ENCODE measurements around the gene MAN1C1. TPM values are rescaled to one million over a fixed set of nuclear protein-coding genes. Genes with fewer than 3 reads are reported as not detected.
A peak's percentile ranks its signal among the peaks of the same experiment; 100 is the strongest.

MAN1C1 gene
- total RNA-seq, result 1 to 10 TPM; 2.8 to 3.6 TPM
- polyA plus RNA-seq, result 5.6 TPM

DNA sequence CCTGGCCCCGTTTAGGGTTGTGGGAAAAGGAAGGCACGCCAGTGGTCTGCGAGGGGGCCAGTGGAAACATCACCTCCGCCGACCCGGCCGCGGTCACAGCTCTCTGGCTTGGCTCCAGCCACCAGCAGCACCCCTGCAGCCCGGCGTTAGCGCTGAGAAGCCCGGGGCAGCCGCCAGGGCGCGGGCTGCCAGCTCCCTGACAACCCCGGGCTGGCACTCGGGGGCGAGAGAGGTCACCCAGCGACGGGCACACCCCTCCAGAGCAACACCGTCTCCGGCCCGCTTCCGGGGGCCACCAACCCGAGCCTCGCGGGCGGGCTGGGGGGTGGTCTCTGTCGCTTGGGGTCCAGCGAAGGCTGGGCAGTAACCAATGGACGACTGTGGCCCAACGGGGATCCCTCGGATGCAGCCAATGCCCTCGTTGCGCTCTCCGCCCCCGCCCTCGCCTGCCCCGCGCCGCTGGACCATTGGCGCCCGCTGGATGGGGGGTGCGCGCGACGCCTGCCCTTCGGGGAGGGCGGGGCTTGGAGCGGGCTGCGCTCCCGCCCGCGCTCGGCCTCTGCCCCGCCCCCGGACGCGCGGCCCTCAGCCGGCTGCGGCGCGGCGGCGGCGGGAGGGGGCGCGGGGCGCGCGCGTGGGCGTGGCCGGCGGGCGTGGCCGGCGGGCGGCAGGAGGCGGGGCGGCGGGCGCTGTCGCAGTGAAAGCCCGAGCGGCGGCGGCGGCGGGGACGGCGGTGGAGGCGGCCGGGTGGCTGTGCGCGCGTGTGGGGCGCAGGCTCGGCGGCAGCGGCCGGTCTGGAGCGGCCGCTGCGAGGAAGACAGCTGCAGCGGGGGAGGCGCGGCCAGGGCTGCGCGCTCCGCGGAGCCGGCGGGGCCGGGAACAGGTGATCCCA is at the start of gene MAN1C1:
TSS of gene MAN1C1 (plus strand) at position 697 of the 892 bp plus-strand sequence. CDS start 1,007 bp downstream, outside the sequence.
- Histone ChIP-seq H3K4me3 (ENCODE audit: low read length) (peak within 1 kb of the TSS; percentile 56), H3K27me3 (ENCODE audit: insufficient read depth, low read length, poor library complexity, severe bottlenecking) (no peaks in the 10 kb centered on the region), H3K9me3 (ENCODE audit: low read length) (no peaks in the 10 kb centered on the region), H3K4me1 (ENCODE audit: insufficient read depth, low read length) (peaks cover 47% of the 10 kb centered on the region), H3K27ac (ENCODE audit: low read depth, low read length) (peak within 1 kb of the TSS; percentile 42), H3K36me3 (ENCODE audit: insufficient read depth, low read length) (no peaks in the 10 kb centered on the region)
- peak; percentile 79 to 87 (median 81) for DNase-seq
- H3K27me3 Mint-ChIP-seq, result peaks cover 0 to 1% of the 10 kb centered on the region in 2 donors
- peaks cover 52 to 57% (median 53%) of the 10 kb centered on the region in 3 donors for H3K4me1 Mint-ChIP-seq
- H3K9me3 Mint-ChIP-seq, result no peaks in the 10 kb centered on the region
- CTCF ChIA-PET, result interaction anchor here (0.7 to 1.2 kb wide), 4 partner anchors 26 to 194 kb away, joined by 3 to 6 read pairs (median 3); no protein-coding TSS in a partner anchor
- H3K27ac Mint-ChIP-seq, result peak within 1 kb of the TSS; percentile 58 to 92 (median 90)
- peak within 1 kb of the TSS; percentile 77 to 89 (median 82) for H3K4me3 Mint-ChIP-seq
- H3K36me3 Mint-ChIP-seq, result peaks cover 0 to 3% (median 0%) of the 10 kb centered on the region in 3 donors
- POLR2A ChIA-PET, result interaction anchor here (0.5 to 2.1 kb wide), 7 partner anchors 26 to 375 kb away, joined by 3 to 6 read pairs (median 4); partner anchors contain the start of gene MTFR1L

DNA sequence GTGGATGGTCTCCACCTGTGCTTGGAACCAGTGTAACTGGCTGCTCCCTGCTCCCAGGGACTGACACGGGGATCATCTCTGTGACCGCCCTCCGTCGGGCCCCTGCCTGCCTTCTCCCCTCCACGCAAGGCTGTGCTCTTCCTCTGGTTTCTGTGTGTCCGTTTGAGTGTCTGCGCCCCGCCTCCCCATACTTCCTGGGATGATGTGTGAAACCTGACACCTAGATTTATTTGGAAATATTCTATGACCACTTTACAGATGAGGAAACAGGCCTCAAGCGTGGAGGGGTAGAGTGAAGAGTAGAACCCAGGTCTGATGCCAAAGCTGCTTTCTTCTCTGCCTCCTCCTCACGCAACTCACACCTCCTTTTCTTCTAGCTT is 48.9 kb upstream of the MAN1C1 start:
- Mint-ChIP-seq H3K4me3 (peak overlapping the region in 3 of 7 donors; percentile 32 to 76 (median 46)), H3K27ac (peak overlapping the region in 7 of 8 donors; percentile 56 to 92 (median 80)), H3K4me1 (peaks cover 49 to 92% (median 51%) of the 10 kb centered on the region in 3 donors), H3K27me3 (no peaks in the 10 kb centered on the region), H3K9me3 (no peaks in the 10 kb centered on the region), H3K36me3 (peaks cover 3 to 63% (median 12%) of the 10 kb centered on the region in 3 donors)
- Histone ChIP-seq H3K36me3 (ENCODE audit: insufficient read depth, low read length) (peaks cover 29% of the 10 kb centered on the region), H3K27me3 (ENCODE audit: insufficient read depth, low read length, poor library complexity, severe bottlenecking) (no peaks in the 10 kb centered on the region), H3K4me1 (ENCODE audit: insufficient read depth, low read length) (peaks cover 79% of the 10 kb centered on the region), H3K9me3 (ENCODE audit: low read length) (no peaks in the 10 kb centered on the region), H3K27ac (ENCODE audit: low read depth, low read length) (no peak overlapping the region), H3K4me3 (ENCODE audit: low read length) (no peak overlapping the region)
- ChIA-PET CTCF (interaction anchor here (0.8 to 3.8 kb wide), 3 partner anchors 18 to 243 kb away, joined by 3 to 19 read pairs (median 3); no protein-coding TSS in a partner anchor), POLR2A (interaction anchor here (3.5 kb wide), 1 partner anchor 10 kb away, joined by 10 read pairs; no protein-coding TSS in a partner anchor)
- DNase-seq, result no peak

DNA sequence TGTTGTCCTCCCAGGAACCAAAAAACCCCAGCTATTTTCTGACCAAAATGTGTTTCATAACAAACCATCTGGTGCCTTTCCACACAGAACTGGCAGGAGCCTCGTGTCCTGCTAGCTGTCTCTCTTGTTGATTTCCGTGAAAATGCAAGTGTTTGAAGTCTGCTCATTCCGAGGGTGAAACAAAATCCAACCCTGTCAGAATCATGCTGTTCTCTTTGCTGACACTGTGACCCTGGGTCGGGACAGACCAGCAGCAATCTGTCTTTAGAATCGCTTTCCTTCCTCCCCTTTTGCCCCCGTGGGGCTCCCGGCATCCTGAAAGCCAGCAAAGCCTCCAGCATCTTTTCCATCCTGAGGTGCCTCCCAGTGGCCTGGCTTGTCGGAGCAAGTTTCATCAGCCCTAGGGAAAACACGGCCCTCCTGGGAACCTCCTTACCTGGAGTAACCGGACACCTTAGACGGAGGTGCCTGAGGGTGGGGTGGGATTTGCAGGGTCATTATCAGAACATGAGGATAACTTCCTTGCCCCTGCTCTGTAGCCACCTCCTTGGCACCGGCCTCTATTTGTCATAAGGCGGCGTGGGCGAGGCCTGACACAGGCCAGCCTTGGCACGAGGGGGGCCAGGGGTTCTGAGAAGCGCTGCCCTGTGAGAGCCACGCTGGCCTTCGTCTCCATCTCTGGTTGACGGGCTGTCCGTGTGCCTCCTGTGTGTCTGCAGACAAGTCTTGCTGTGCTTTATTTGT is 48.3 kb upstream of the MAN1C1 start:
- H3K27ac ChIP-seq (ENCODE audit: low read depth, low read length), result no peak overlapping the region
- peaks cover 0 to 58% (median 8%) of the 10 kb centered on the region in 3 donors for H3K36me3 Mint-ChIP-seq
- peaks cover 80% of the 10 kb centered on the region for H3K4me1 ChIP-seq (ENCODE audit: insufficient read depth, low read length)
- H3K4me3 Mint-ChIP-seq, result peak overlapping the region in 3 of 7 donors; percentile 46 to 80 (median 76)
- H3K9me3 ChIP-seq (ENCODE audit: low read length), result no peaks in the 10 kb centered on the region
- POLR2A ChIA-PET, result interaction anchor here (3.5 kb wide), 1 partner anchor 10 kb away, joined by 10 read pairs; no protein-coding TSS in a partner anchor
- H3K27me3 ChIP-seq (ENCODE audit: insufficient read depth, low read length, poor library complexity, severe bottlenecking), result no peaks in the 10 kb centered on the region
- no peak overlapping the region for H3K4me3 ChIP-seq (ENCODE audit: low read length)
- DNase-seq, result no peak
- H3K36me3 ChIP-seq (ENCODE audit: insufficient read depth, low read length), result peaks cover 29% of the 10 kb centered on the region
- peaks cover 48 to 92% (median 48%) of the 10 kb centered on the region in 3 donors for H3K4me1 Mint-ChIP-seq
- H3K27ac Mint-ChIP-seq, result peak overlapping the region in 7 of 8 donors; percentile 56 to 92 (median 82)
- no peaks in the 10 kb centered on the region for H3K9me3 Mint-ChIP-seq
- CTCF ChIA-PET, result interaction anchor here (0.8 to 3.8 kb wide), 2 partner anchors 19 to 64 kb away, joined by 3 to 19 read pairs; no protein-coding TSS in a partner anchor
- no peaks in the 10 kb centered on the region for H3K27me3 Mint-ChIP-seq

GRCh38 chr1:25568834-25569596 is 47.6 kb upstream of the MAN1C1 start:
- Histone ChIP-seq H3K9me3 (ENCODE audit: low read length) (no peaks in the 10 kb centered on the region), H3K4me1 (ENCODE audit: insufficient read depth, low read length) (peaks cover 81% of the 10 kb centered on the region), H3K4me3 (ENCODE audit: low read length) (no peak overlapping the region), H3K36me3 (ENCODE audit: insufficient read depth, low read length) (peaks cover 24% of the 10 kb centered on the region), H3K27me3 (ENCODE audit: insufficient read depth, low read length, poor library complexity, severe bottlenecking) (no peaks in the 10 kb centered on the region), H3K27ac (ENCODE audit: low read depth, low read length) (peak overlapping the region; percentile 6)
- H3K9me3 Mint-ChIP-seq, result no peaks in the 10 kb centered on the region
- ChIA-PET POLR2A (interaction anchor here (1.0 kb wide), 1 partner anchor 14 kb away, joined by 3 read pairs; no protein-coding TSS in a partner anchor), CTCF (interaction anchor here (1.1 to 4.1 kb wide), 2 partner anchors 20 to 48 kb away, joined by 3 to 23 read pairs; no protein-coding TSS in a partner anchor)
- H3K27ac Mint-ChIP-seq, result peak overlapping the region in 5 of 8 donors; percentile 54 to 83 (median 65)
- peaks cover 0 to 54% (median 8%) of the 10 kb centered on the region in 3 donors for H3K36me3 Mint-ChIP-seq
- H3K4me3 Mint-ChIP-seq, result peak overlapping the region in 1 of 7 donors; percentile 80
- no peak for DNase-seq
- H3K27me3 Mint-ChIP-seq, result no peaks in the 10 kb centered on the region
- H3K4me1 Mint-ChIP-seq, result peaks cover 44 to 90% (median 46%) of the 10 kb centered on the region in 3 donors

DNA sequence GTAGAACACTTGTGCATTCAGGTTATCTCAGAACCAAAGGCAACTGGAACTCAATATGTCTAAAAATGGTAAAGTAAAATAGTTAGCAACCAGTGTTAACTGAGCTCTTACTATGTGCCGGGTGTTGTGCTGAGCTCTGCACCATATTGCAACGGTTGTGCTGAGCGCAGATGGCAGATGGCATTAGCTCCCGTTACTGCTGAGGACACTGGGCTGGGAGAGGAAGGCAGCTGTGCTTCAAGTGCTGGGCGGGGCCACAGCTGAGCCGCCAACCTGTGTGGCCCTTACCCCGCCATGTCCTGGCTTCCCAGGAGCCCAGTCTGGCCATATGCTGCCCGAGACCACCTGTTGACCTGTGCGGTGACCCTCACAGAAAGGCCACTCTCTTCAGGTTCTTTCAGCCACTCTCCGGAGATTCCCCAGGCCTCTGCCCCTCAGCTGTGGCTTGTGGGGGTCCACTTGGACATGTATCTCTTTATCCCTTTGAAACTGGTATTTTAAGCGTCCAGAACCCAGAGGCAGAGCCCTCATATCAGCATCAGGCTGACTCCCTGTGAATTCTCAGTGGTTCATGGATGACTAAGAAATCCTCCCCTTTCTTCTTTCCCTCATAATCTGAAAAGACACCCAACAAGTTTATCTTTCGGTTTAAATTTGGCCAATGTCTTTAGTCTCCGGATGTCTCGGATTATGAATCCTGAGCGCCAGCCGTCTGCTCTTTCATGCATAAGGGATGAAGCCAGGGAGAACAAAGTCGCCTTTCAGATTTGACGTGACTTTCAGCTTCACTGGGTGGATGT is 46.8 kb upstream of the MAN1C1 start:
- no peaks in the 10 kb centered on the region for H3K27me3 ChIP-seq (ENCODE audit: insufficient read depth, low read length, poor library complexity, severe bottlenecking)
- POLR2A ChIA-PET, result interaction anchor here (1.0 kb wide), 1 partner anchor 14 kb away, joined by 3 read pairs; no protein-coding TSS in a partner anchor
- H3K27ac ChIP-seq (ENCODE audit: low read depth, low read length), result peak overlapping the region; percentile 6
- Mint-ChIP-seq H3K4me1 (peaks cover 36 to 88% (median 39%) of the 10 kb centered on the region in 3 donors), H3K36me3 (peaks cover 0 to 46% (median 8%) of the 10 kb centered on the region in 3 donors), H3K27me3 (no peaks in the 10 kb centered on the region), H3K27ac (peak overlapping the region in 6 of 8 donors; percentile 17 to 68 (median 56)), H3K9me3 (no peaks in the 10 kb centered on the region), H3K4me3 (peak overlapping the region in 1 of 7 donors; percentile 55)
- CTCF ChIA-PET, result interaction anchor here (1.1 to 4.1 kb wide), 2 partner anchors 21 to 49 kb away, joined by 3 to 23 read pairs; no protein-coding TSS in a partner anchor
- H3K4me3 ChIP-seq (ENCODE audit: low read length), result no peak overlapping the region
- H3K4me1 ChIP-seq (ENCODE audit: insufficient read depth, low read length), result peaks cover 73% of the 10 kb centered on the region
- H3K9me3 ChIP-seq (ENCODE audit: low read length), result no peaks in the 10 kb centered on the region
- peaks cover 17% of the 10 kb centered on the region for H3K36me3 ChIP-seq (ENCODE audit: insufficient read depth, low read length)
- DNase-seq, result no peak

GRCh38 chr1:25570798-25571521 is 45.6 kb upstream of the MAN1C1 start:
- H3K4me1 Mint-ChIP-seq, result peaks cover 24 to 77% (median 30%) of the 10 kb centered on the region in 3 donors
- H3K36me3 Mint-ChIP-seq, result peaks cover 0 to 37% (median 3%) of the 10 kb centered on the region in 3 donors
- Histone ChIP-seq H3K4me1 (ENCODE audit: insufficient read depth, low read length) (peaks cover 62% of the 10 kb centered on the region), H3K4me3 (ENCODE audit: low read length) (no peak overlapping the region), H3K27me3 (ENCODE audit: insufficient read depth, low read length, poor library complexity, severe bottlenecking) (no peaks in the 10 kb centered on the region), H3K36me3 (ENCODE audit: insufficient read depth, low read length) (peaks cover 14% of the 10 kb centered on the region), H3K9me3 (ENCODE audit: low read length) (no peaks in the 10 kb centered on the region), H3K27ac (ENCODE audit: low read depth, low read length) (no peak overlapping the region)
- H3K27me3 Mint-ChIP-seq, result no peaks in the 10 kb centered on the region
- H3K4me3 Mint-ChIP-seq, result no peak overlapping the region
- H3K9me3 Mint-ChIP-seq, result no peaks in the 10 kb centered on the region
- ChIA-PET POLR2A (interaction anchor here (0.5 to 1.7 kb wide), 3 partner anchors 15 to 1874 kb away, joined by 4 to 9 read pairs (median 5); no protein-coding TSS in a partner anchor), CTCF (interaction anchor here (2.0 to 4.1 kb wide), 4 partner anchors 14 to 240 kb away, joined by 6 to 23 read pairs (median 12); no protein-coding TSS in a partner anchor)
- peak overlapping the region in 1 of 8 donors; percentile 38 for H3K27ac Mint-ChIP-seq
- DNase-seq, result no peak
